Testis (tissue), 2 donors: ENCODE measurements around the gene HTR3A.

Experiments
- POLR2A ChIP-seq: fragments of 450-650 bp; IDR thresholded peaks from one replicate; pipeline ENCODE4 v1.6.1; 2017; ENCODE audit warnings: antibody characterized with exemption, mild to moderate bottlenecking, moderate library complexity
- TF ChIP-seq, protein P1 (sequence below), 3 experiments: fragments of 450-650 bp in 2 of 3; fragments of 200-600 bp in 1 of 3; sonication (generic) in 1 of 3; IDR thresholded peaks; one replicate each; pipeline ENCODE4 v1.5.1; 2016 to 2019; ENCODE audit warnings: antibody characterized with exemption in 3 of 3, mild to moderate bottlenecking in 2 of 3, moderate library complexity in 1 of 3

DNA sequence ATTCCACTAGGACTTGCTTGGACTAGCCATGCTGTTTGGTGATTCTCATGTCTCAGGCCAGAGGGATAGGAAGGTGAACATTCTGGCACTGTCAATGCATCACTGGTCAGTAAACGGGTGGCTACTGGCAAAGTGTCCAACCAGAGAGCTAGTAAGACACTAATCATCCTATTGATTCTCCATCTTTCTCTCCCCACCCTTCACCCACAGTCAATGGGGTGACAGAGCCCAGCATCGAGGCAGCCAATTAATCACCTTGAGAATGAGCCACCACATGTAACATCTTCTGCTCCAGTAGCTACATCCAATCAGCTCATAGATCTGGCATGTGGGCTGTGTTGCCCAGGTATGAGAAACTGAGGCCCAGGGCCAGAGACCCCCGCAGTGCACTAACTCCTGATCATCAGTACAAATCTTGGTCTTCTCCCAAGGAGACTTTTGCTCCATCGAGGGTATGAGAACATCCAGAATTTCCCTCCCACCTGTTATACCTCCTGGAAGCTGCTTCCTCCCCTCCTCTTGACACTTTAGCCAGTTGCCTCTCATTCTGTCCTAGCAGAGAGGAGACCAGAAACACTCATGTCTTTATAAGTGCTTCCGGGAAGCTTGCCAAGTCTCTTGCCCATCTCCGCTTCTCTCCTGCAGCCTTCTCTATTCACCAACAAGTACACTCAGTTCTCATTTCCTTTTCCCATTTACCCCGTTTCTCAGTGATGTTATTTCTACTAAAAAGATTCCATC is 17.0 kb downstream of the HTR3A start:
- TF ChIP-seq, protein P1, sequence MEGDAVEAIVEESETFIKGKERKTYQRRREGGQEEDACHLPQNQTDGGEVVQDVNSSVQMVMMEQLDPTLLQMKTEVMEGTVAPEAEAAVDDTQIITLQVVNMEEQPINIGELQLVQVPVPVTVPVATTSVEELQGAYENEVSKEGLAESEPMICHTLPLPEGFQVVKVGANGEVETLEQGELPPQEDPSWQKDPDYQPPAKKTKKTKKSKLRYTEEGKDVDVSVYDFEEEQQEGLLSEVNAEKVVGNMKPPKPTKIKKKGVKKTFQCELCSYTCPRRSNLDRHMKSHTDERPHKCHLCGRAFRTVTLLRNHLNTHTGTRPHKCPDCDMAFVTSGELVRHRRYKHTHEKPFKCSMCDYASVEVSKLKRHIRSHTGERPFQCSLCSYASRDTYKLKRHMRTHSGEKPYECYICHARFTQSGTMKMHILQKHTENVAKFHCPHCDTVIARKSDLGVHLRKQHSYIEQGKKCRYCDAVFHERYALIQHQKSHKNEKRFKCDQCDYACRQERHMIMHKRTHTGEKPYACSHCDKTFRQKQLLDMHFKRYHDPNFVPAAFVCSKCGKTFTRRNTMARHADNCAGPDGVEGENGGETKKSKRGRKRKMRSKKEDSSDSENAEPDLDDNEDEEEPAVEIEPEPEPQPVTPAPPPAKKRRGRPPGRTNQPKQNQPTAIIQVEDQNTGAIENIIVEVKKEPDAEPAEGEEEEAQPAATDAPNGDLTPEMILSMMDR (IDR thresholded peaks at IDR 0.05) = no peak
- no peak for TF ChIP-seq POLR2A
